Stomach smooth muscle (tissue), 2 donors: ENCODE data around the gene MEIKIN.

ENCODE experiments used
- H3K27ac ChIP-seq: one replicate; pipeline ENCODE4 v1.7.0; 2013; ENCODE audit warnings: mild to moderate bottlenecking, low read length, inconsistent platforms
- H3K27me3 ChIP-seq, 2 donors: one replicate each; pipeline ENCODE4 v1.7.0; 2013; ENCODE audit warnings: low read length in 2 of 2; ENCODE audit not compliant: insufficient read depth in 2 of 2, control insufficient read depth in 1 of 2
- H3K36me3 ChIP-seq, 2 donors: one replicate each; pipeline ENCODE4 v1.7.0; 2013; ENCODE audit warnings: low read length in 2 of 2; ENCODE audit not compliant: control insufficient read depth in 2 of 2, insufficient read depth in 2 of 2
- H3K4me1 ChIP-seq: one replicate; pipeline ENCODE4 v1.7.0; 2013; ENCODE audit warnings: low read length; ENCODE audit not compliant: control insufficient read depth, insufficient read depth
- H3K4me3 ChIP-seq, 2 donors: one replicate each; pipeline ENCODE4 v1.7.0; 2013; ENCODE audit warnings: low read length in 2 of 2
- H3K9ac ChIP-seq, 2 donors: one replicate each; pipeline ENCODE4 v1.7.0; 2013; ENCODE audit warnings: low read length in 2 of 2, mild to moderate bottlenecking in 1 of 2
- H3K9me3 ChIP-seq, 2 donors: one replicate each; pipeline ENCODE4 v1.7.0; 2013; ENCODE audit warnings: low read length in 2 of 2; ENCODE audit not compliant: control insufficient read depth in 2 of 2
- donor health status: healthy.
- donor health status: Pancreatic carcinoma.

MEIKIN gene

GRCh38 chr5:131984956-131985665 lies 39.6 kb upstream of the MEIKIN start:
- Histone ChIP-seq H3K9me3 (no peaks in the 10 kb centered on the region), H3K9ac (no peak overlapping the region), H3K27me3 (no peaks in the 10 kb centered on the region), H3K36me3 (no peaks in the 10 kb centered on the region), H3K27ac (no peak overlapping the region), H3K4me1 (peaks cover 12% of the 10 kb centered on the region), H3K4me3 (no peak overlapping the region)

- no peaks in the 10 kb centered on the region for H3K36me3 ChIP-seq
- no peak overlapping the region for H3K4me3 ChIP-seq
- H3K27ac ChIP-seq: no peak overlapping the region
- H3K9ac ChIP-seq: no peak overlapping the region
- H3K4me1 ChIP-seq: peaks cover 12% of the 10 kb centered on the region
- H3K27me3 ChIP-seq: no peaks in the 10 kb centered on the region
- no peaks in the 10 kb centered on the region for H3K9me3 ChIP-seq
Measured at GRCh38 chr5:131983244-131983771, 37.8 kb upstream of the MEIKIN start.

- Histone ChIP-seq H3K4me3 (no peak overlapping the region), H3K27me3 (no peaks in the 10 kb centered on the region), H3K36me3 (no peaks in the 10 kb centered on the region), H3K27ac (no peak overlapping the region), H3K4me1 (peaks cover 12% of the 10 kb centered on the region), H3K9ac (no peak overlapping the region), H3K9me3 (no peaks in the 10 kb centered on the region)
Measured at GRCh38 chr5:131981516-131981915, 36.1 kb upstream of the MEIKIN start.

- Histone ChIP-seq H3K4me1 (peaks cover 12% of the 10 kb centered on the region), H3K36me3 (no peaks in the 10 kb centered on the region)
Measured at GRCh38 chr5:131980696-131981095, 35.2 kb upstream of the MEIKIN start.

GRCh38 chr5:131979816-131980215 lies 34.4 kb upstream of the MEIKIN start:
- H3K9me3 ChIP-seq: no peaks in the 10 kb centered on the region
- no peaks in the 10 kb centered on the region for H3K27me3 ChIP-seq
- no peaks in the 10 kb centered on the region for H3K36me3 ChIP-seq

More at GRCh38 chr5:131980696-131981095, 35.2 kb upstream of the MEIKIN start:
- H3K27me3 ChIP-seq: no peaks in the 10 kb centered on the region
- H3K9me3 ChIP-seq: no peaks in the 10 kb centered on the region
- H3K4me3 ChIP-seq: no peak overlapping the region
- no peak overlapping the region for H3K9ac ChIP-seq
- H3K27ac ChIP-seq: no peak overlapping the region

GRCh38 chr5:131977212-131977604 lies 31.7 kb upstream of the MEIKIN start:
- Histone ChIP-seq H3K4me3 (no peak overlapping the region), H3K9ac (no peak overlapping the region), H3K4me1 (no peaks in the 10 kb centered on the region), H3K36me3 (no peaks in the 10 kb centered on the region), H3K27me3 (no peaks in the 10 kb centered on the region), H3K9me3 (no peaks in the 10 kb centered on the region), H3K27ac (no peak overlapping the region)

More at GRCh38 chr5:131979816-131980215, 34.4 kb upstream of the MEIKIN start:
- no peak overlapping the region for H3K9ac ChIP-seq
- no peak overlapping the region for H3K4me3 ChIP-seq
- peaks cover 12% of the 10 kb centered on the region for H3K4me1 ChIP-seq
- no peak overlapping the region for H3K27ac ChIP-seq

GRCh38 chr5:131976414-131977211 lies 31.1 kb upstream of the MEIKIN start:
- Histone ChIP-seq H3K27ac (no peak overlapping the region), H3K27me3 (no peaks in the 10 kb centered on the region), H3K36me3 (no peaks in the 10 kb centered on the region), H3K9ac (no peak overlapping the region), H3K4me3 (no peak overlapping the region), H3K4me1 (no peaks in the 10 kb centered on the region), H3K9me3 (no peaks in the 10 kb centered on the region)

GRCh38 chr5:131974956-131975726 lies 29.7 kb upstream of the MEIKIN start:
- H3K27me3 ChIP-seq: no peaks in the 10 kb centered on the region
- H3K27ac ChIP-seq: no peak overlapping the region
- H3K36me3 ChIP-seq: no peaks in the 10 kb centered on the region
- no peaks in the 10 kb centered on the region for H3K9me3 ChIP-seq
- H3K4me1 ChIP-seq: no peaks in the 10 kb centered on the region
- H3K9ac ChIP-seq: no peak overlapping the region
- no peak overlapping the region for H3K4me3 ChIP-seq

GRCh38 chr5:131974622-131974955 lies 29.1 kb upstream of the MEIKIN start:
- H3K9ac ChIP-seq: no peak overlapping the region
- H3K36me3 ChIP-seq: no peaks in the 10 kb centered on the region
- H3K27me3 ChIP-seq: no peaks in the 10 kb centered on the region
- H3K4me3 ChIP-seq: no peak overlapping the region
- no peaks in the 10 kb centered on the region for H3K9me3 ChIP-seq
- no peaks in the 10 kb centered on the region for H3K4me1 ChIP-seq
- H3K27ac ChIP-seq: no peak overlapping the region

- H3K4me1 ChIP-seq: no peaks in the 10 kb centered on the region
Measured at GRCh38 chr5:131974016-131974415, 28.6 kb upstream of the MEIKIN start.

More at GRCh38 chr5:131974016-131974415, 28.6 kb upstream of the MEIKIN start:
- no peak overlapping the region for H3K27ac ChIP-seq
- no peak overlapping the region for H3K9ac ChIP-seq
- no peak overlapping the region for H3K4me3 ChIP-seq
- H3K36me3 ChIP-seq: no peaks in the 10 kb centered on the region
- no peaks in the 10 kb centered on the region for H3K27me3 ChIP-seq
- no peaks in the 10 kb centered on the region for H3K9me3 ChIP-seq
